PC-9 (cell line): Measurements from ENCODE around the gene LIMD2.

ENCODE experiments used
- CTCF ChIP-seq: fragments of 200-600 bp; sonication (generic); conservative IDR thresholded peaks from 2 replicates; pipeline ENCODE4 v1.6.1; 2017; ENCODE audit warnings: mixed run types, antibody characterized with exemption, mild to moderate bottlenecking, moderate library complexity
- EZH2 ChIP-seq: fragments of 200-600 bp; sonication (generic); IDR thresholded peaks from 2 replicates; pipeline ENCODE4 v1.8.0; 2017; ENCODE audit warnings: antibody characterized with exemption, low read depth

DNA sequence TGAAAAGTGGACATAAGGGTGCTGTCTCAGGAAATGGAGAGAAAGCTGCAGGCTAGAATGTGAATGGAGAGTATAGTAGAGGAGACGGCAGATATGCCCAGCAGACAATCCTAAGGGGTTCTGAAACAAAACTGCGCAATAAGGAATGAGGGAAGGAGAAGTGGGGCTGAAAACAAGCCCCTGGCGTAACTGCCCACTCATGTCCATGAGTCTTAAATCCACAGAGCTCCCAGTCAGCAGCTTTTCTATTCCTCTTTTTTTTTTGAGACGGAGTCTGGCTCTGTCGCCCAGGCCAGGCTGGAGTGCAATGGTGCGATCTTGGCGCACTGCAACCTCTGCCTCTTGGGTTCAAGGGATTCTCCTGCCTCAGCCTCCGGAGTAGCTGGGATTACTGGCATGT is 35.8 kb upstream of the LIMD2 start:
- TF ChIP-seq CTCF (no peak), EZH2 (no peak)
